H9 (cell line): Measurements from ENCODE around the gene SLC25A40. TPM values are rescaled to one million over a fixed set of nuclear protein-coding genes. Genes with fewer than 3 reads are reported as not detected.

Experiments
- DNase-seq: peaks from one replicate; pipeline ENCODE4 v3.0.0-alpha.2; 2017
- H2AFZ ChIP-seq: one replicate; pipeline ENCODE4 v1.6.1; 2013; ENCODE audit warnings: mild to moderate bottlenecking, low read length, control low read depth, moderate library complexity
- H2AK5ac ChIP-seq: 2 replicates; pipeline ENCODE4 v1.6.1; 2013; ENCODE audit warnings: low read length, control low read depth, mixed read lengths; ENCODE audit not compliant: insufficient read length
- H2BK120ac ChIP-seq: one replicate; pipeline ENCODE4 v1.6.1; 2013; ENCODE audit warnings: low read depth, mild to moderate bottlenecking, low read length, control low read depth, inconsistent platforms; ENCODE audit not compliant: poor library complexity, severe bottlenecking
- H2BK12ac ChIP-seq: 2 replicates; pipeline ENCODE4 v1.6.1; 2013; ENCODE audit warnings: low read length, control low read depth, mixed read lengths, low read depth; ENCODE audit not compliant: insufficient read length
- H2BK15ac ChIP-seq: 2 replicates; pipeline ENCODE4 v1.6.1; 2013; ENCODE audit warnings: low read depth, low read length, control low read depth
- H2BK20ac ChIP-seq: one replicate; pipeline ENCODE4 v1.6.1; 2013; ENCODE audit warnings: low read depth, mild to moderate bottlenecking, low read length, control low read depth, inconsistent platforms; ENCODE audit not compliant: poor library complexity, severe bottlenecking
- H2BK5ac ChIP-seq: 2 replicates; pipeline ENCODE4 v1.6.1; 2013; ENCODE audit warnings: low read length, control low read depth, mixed read lengths; ENCODE audit not compliant: insufficient read length
- H3K14ac ChIP-seq: 2 replicates; pipeline ENCODE4 v1.6.1; 2013; ENCODE audit warnings: low read length, control low read depth; ENCODE audit not compliant: insufficient read depth
- H3K18ac ChIP-seq: 2 replicates; pipeline ENCODE4 v1.6.1; 2013; ENCODE audit warnings: low read depth, mild to moderate bottlenecking, mixed read lengths, low read length, control low read depth; ENCODE audit not compliant: insufficient read length
- H3K23ac ChIP-seq: 2 replicates; pipeline ENCODE4 v1.6.1; 2013; ENCODE audit warnings: low read length, control low read depth, mixed read lengths, low read depth; ENCODE audit not compliant: insufficient read length
- H3K23me2 ChIP-seq: 2 replicates; pipeline ENCODE4 v1.6.1; 2013; ENCODE audit warnings: low read depth, mild to moderate bottlenecking, mixed read lengths, low read length, control low read depth; ENCODE audit not compliant: insufficient read length, poor library complexity, severe bottlenecking
- H3K27ac ChIP-seq: 2 replicates; pipeline ENCODE4 v1.5.1; 2013; ENCODE audit warnings: low read length, control low read depth, mixed read lengths, low read depth; ENCODE audit not compliant: insufficient read length
- H3K27me3 ChIP-seq: 2 replicates; pipeline ENCODE4 v1.6.1; 2013; ENCODE audit warnings: low read length, control low read depth, inconsistent platforms; ENCODE audit not compliant: insufficient read depth
- H3K4ac ChIP-seq: 2 replicates; pipeline ENCODE4 v1.6.1; 2013; ENCODE audit warnings: low read depth, mild to moderate bottlenecking, control low read depth, inconsistent platforms, low read length, moderate library complexity
- H3K4me1 ChIP-seq: 2 replicates; pipeline ENCODE4 v1.6.1; 2013; ENCODE audit warnings: low read length, control low read depth, inconsistent platforms; ENCODE audit not compliant: insufficient read depth
- H3K4me2 ChIP-seq: 2 replicates; pipeline ENCODE4 v1.6.1; 2013; ENCODE audit warnings: low read length, control low read depth, mixed read lengths; ENCODE audit not compliant: insufficient read length, insufficient read depth
- H3K56ac ChIP-seq: 2 replicates; pipeline ENCODE4 v1.6.1; 2013; ENCODE audit warnings: low read depth, mild to moderate bottlenecking, mixed read lengths, low read length, control low read depth; ENCODE audit not compliant: insufficient read length
- H3K79me1 ChIP-seq: 2 replicates; pipeline ENCODE4 v1.6.1; 2013; ENCODE audit warnings: low read depth, mild to moderate bottlenecking, moderate library complexity, low read length, control low read depth, inconsistent platforms; ENCODE audit not compliant: insufficient read depth, poor library complexity, severe bottlenecking
- H3K79me2 ChIP-seq: 2 replicates; pipeline ENCODE4 v1.6.1; 2013; ENCODE audit warnings: low read length, control low read depth, inconsistent platforms; ENCODE audit not compliant: insufficient read depth
- H3K9ac ChIP-seq: 2 replicates; pipeline ENCODE4 v1.6.1; 2013; ENCODE audit warnings: low read length, control low read depth, mixed read lengths; ENCODE audit not compliant: insufficient read length; ENCODE audit errors: extremely low read depth
- H3K9me3 ChIP-seq: one replicate; pipeline ENCODE4 v1.6.1; 2013; ENCODE audit warnings: low read depth, low read length, inconsistent platforms; ENCODE audit not compliant: control insufficient read depth
- H3T11ph ChIP-seq: one replicate; pipeline ENCODE4 v1.6.1; 2013; ENCODE audit warnings: mild to moderate bottlenecking, low read length, control low read depth, inconsistent platforms
- H4K20me1 ChIP-seq: one replicate; pipeline ENCODE4 v1.6.1; 2013; ENCODE audit not compliant: control insufficient read depth, insufficient read length, insufficient read depth
- H4K5ac ChIP-seq: 2 replicates; pipeline ENCODE4 v1.6.1; 2013; ENCODE audit warnings: low read depth, mild to moderate bottlenecking, mixed read lengths, low read length, control low read depth; ENCODE audit not compliant: insufficient read length
- H4K8ac ChIP-seq: replicated peaks from 2 replicates; pipeline ENCODE4 v1.6.1; 2013; ENCODE audit warnings: low read length, control low read depth, mixed read lengths, low read depth; ENCODE audit not compliant: insufficient read length
- H4K91ac ChIP-seq: 2 replicates; pipeline ENCODE4 v1.6.1; 2013; ENCODE audit warnings: low read depth, mild to moderate bottlenecking, moderate library complexity, mixed read lengths, low read length, control low read depth; ENCODE audit not compliant: insufficient read length
- H3K27ac Mint-ChIP-seq, 3 experiments: 2 replicates in 2 of 3; 3 replicates in 1 of 3; pipeline ENCODE4 v1.8.0; 2020 to 2021; ENCODE audit warnings: mixed read lengths in 3 of 3, mild to moderate bottlenecking in 1 of 3, moderate library complexity in 1 of 3
- H3K27me3 Mint-ChIP-seq: 2 replicates; pipeline ENCODE4 v1.8.0; 2021; ENCODE audit warnings: low read depth, mild to moderate bottlenecking, moderate library complexity, mixed read lengths
- H3K36me3 Mint-ChIP-seq, 3 experiments: 2 replicates in 2 of 3; 3 replicates in 1 of 3; pipeline ENCODE4 v1.8.0; 2020 to 2021; ENCODE audit warnings: low read depth in 3 of 3, mixed read lengths in 3 of 3; ENCODE audit not compliant: insufficient read depth in 1 of 3
- H3K4me1 Mint-ChIP-seq, 2 experiments: 2 replicates each; pipeline ENCODE4 v1.8.0; 2020; ENCODE audit warnings: mixed read lengths in 2 of 2
- H3K4me3 Mint-ChIP-seq, 2 experiments: 2 replicates in 1 of 2; 3 replicates in 1 of 2; pipeline ENCODE4 v1.8.0; 2020 to 2021; ENCODE audit warnings: mild to moderate bottlenecking in 2 of 2, mixed read lengths in 2 of 2, moderate library complexity in 1 of 2
- H3K9me3 Mint-ChIP-seq, 2 experiments: 2 replicates in 1 of 2; 3 replicates in 1 of 2; pipeline ENCODE4 v1.8.0; 2020; ENCODE audit warnings: mild to moderate bottlenecking in 2 of 2, mixed read lengths in 2 of 2, moderate library complexity in 1 of 2
- CTCF ChIP-seq: fragments of 200-600 bp; sonication (generic); conservative IDR thresholded peaks from 3 replicates; pipeline ENCODE4 v1.8.0; 2021; ENCODE audit warnings: antibody characterized with exemption, mild to moderate bottlenecking
- WGBS: extraction: QIAGEN DNeasy Blood & Tissue Kit; methylation state at CpG from one replicate; pipeline ENCODE4 v1.1.7; 2013; ENCODE audit warnings: missing lambda C conversion rate, low lambda C conversion rate, mixed read lengths; ENCODE audit not compliant: insufficient read length; ENCODE audit errors: extremely low coverage; 5-methylcytosine and 5-hydroxymethylcytosine counted together
- total RNA-seq: library from RNA; stranded (reverse); gene quantifications from 2 replicates; pipeline ENCODE4 v1.2.1, GENCODE V29; 2021

SLC25A40 gene
- total RNA-seq, 1 experiment from 2014 or later, result 10.4 TPM

- Histone ChIP-seq H3K79me2 (no peaks in the 10 kb centered on the region), H2BK20ac (no peak overlapping the region), H4K91ac (no peak overlapping the region), H4K5ac (no peak overlapping the region), H3K27me3 (no peaks in the 10 kb centered on the region), H3K4me2 (no peak overlapping the region), H2BK5ac (no peak overlapping the region), H2AK5ac (no peak overlapping the region), H2AFZ (no peak overlapping the region), H3K23me2 (no peaks in the 10 kb centered on the region), H3K79me1 (no peaks in the 10 kb centered on the region), H3K9ac (no peak overlapping the region), H3K14ac (no peak overlapping the region), H3K4me1 (no peaks in the 10 kb centered on the region), H3K27ac (no peak overlapping the region), H4K20me1 (no peaks in the 10 kb centered on the region), H3K23ac (no peak overlapping the region), H3K56ac (no peak overlapping the region), H4K8ac (no peak overlapping the region), H3T11ph (no peak overlapping the region), H3K18ac (no peak overlapping the region), H2BK120ac (no peak overlapping the region), H3K9me3 (no peaks in the 10 kb centered on the region), H2BK15ac (no peak overlapping the region), H2BK12ac (no peak overlapping the region), H3K4ac (no peak overlapping the region)
- H3K4me1 Mint-ChIP-seq, result no peaks in the 10 kb centered on the region
- no CpG with 5 or more reads among the region's 2 CpGs for WGBS
- TF ChIP-seq CTCF, result no peak
- H3K27me3 Mint-ChIP-seq, result no peaks in the 10 kb centered on the region
- DNase-seq, result no peak
- no peak overlapping the region for H3K4me3 Mint-ChIP-seq
- H3K27ac Mint-ChIP-seq, result no peak overlapping the region
- H3K9me3 Mint-ChIP-seq, result no peaks in the 10 kb centered on the region
- H3K36me3 Mint-ChIP-seq, result peaks cover 21 to 82% (median 63%) of the 10 kb centered on the region in 3 experiments; a peak in 6 of 7 replicates
Measured at GRCh38 chr7:87899255-87899654, 23.1 kb upstream of the SLC25A40 start.
